Progenitor cell of endocrine pancreas (in vitro differentiated cells): ENCODE results near the gene USP3. TPM values are rescaled to one million over a fixed set of nuclear protein-coding genes. Genes with fewer than 3 reads are reported as not detected.

Experiments
- DNase-seq: peaks from one replicate; pipeline ENCODE4 v3.0.0; 2021; ENCODE audit warnings: low spot score; ENCODE audit not compliant: unreplicated experiment
- H3K27ac Mint-ChIP-seq: 2 replicates; pipeline ENCODE4 v1.8.0; 2021; ENCODE audit warnings: mild to moderate bottlenecking, moderate library complexity, mixed read lengths
- H3K27me3 Mint-ChIP-seq: 2 replicates; pipeline ENCODE4 v1.8.0; 2021; ENCODE audit warnings: mixed read lengths
- H3K36me3 Mint-ChIP-seq: 2 replicates; pipeline ENCODE4 v1.8.0; 2022; ENCODE audit warnings: mixed read lengths; ENCODE audit not compliant: insufficient read depth
- H3K4me1 Mint-ChIP-seq: 2 replicates; pipeline ENCODE4 v1.8.0; 2021; ENCODE audit warnings: low read depth, mixed read lengths
- H3K4me3 Mint-ChIP-seq: 2 replicates; pipeline ENCODE4 v1.8.0; 2021; ENCODE audit warnings: low read depth, mild to moderate bottlenecking, moderate library complexity, mixed read lengths
- H3K9me3 Mint-ChIP-seq: 2 replicates; pipeline ENCODE4 v1.8.0; 2021; ENCODE audit warnings: low read depth, mixed read lengths
- total RNA-seq: library from RNA; stranded (reverse); gene quantifications from 2 replicates; pipeline ENCODE4 v1.2.1, GENCODE V29; 2021
- TF ChIP-seq, protein P1 (sequence below): fragments of 200-600 bp; sonication (generic); IDR thresholded peaks from one replicate; pipeline ENCODE4 v1.5.0; 2021; ENCODE audit warnings: antibody characterized with exemption, mild to moderate bottlenecking; ENCODE audit not compliant: unreplicated experiment

Gene USP3
- total RNA-seq, 1 donor from 2014 or later = 77.0 TPM

DNA sequence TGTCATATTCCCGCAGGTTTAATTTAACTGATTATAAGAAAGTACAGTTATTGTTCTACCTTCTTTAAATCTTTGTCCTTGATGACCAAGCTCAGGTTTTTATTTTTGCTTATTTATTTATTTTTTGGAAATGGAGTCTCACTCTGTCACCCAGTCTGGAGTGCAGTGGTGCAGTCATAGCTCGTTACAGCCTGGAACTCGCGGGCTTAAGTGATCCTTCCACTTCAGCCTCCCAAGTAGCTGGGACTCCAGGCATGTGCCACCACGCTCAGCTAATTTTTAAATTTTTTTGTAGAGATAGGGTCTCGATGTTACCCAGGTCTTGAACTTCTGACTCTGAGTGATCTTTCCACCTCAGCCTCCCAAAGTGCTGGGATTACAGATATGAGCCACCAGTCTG lies 8.9 kb downstream of the USP3 start:
- H3K4me3 Mint-ChIP-seq = no peak overlapping the region
- H3K9me3 Mint-ChIP-seq = no peaks in the 10 kb centered on the region
- H3K27ac Mint-ChIP-seq = no peak overlapping the region
- H3K4me1 Mint-ChIP-seq = peaks cover 43% of the 10 kb centered on the region
- TF ChIP-seq, protein P1, sequence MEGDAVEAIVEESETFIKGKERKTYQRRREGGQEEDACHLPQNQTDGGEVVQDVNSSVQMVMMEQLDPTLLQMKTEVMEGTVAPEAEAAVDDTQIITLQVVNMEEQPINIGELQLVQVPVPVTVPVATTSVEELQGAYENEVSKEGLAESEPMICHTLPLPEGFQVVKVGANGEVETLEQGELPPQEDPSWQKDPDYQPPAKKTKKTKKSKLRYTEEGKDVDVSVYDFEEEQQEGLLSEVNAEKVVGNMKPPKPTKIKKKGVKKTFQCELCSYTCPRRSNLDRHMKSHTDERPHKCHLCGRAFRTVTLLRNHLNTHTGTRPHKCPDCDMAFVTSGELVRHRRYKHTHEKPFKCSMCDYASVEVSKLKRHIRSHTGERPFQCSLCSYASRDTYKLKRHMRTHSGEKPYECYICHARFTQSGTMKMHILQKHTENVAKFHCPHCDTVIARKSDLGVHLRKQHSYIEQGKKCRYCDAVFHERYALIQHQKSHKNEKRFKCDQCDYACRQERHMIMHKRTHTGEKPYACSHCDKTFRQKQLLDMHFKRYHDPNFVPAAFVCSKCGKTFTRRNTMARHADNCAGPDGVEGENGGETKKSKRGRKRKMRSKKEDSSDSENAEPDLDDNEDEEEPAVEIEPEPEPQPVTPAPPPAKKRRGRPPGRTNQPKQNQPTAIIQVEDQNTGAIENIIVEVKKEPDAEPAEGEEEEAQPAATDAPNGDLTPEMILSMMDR = no peak
- H3K36me3 Mint-ChIP-seq = no peaks in the 10 kb centered on the region
- H3K27me3 Mint-ChIP-seq = no peaks in the 10 kb centered on the region
- DNase-seq = no peak

DNA sequence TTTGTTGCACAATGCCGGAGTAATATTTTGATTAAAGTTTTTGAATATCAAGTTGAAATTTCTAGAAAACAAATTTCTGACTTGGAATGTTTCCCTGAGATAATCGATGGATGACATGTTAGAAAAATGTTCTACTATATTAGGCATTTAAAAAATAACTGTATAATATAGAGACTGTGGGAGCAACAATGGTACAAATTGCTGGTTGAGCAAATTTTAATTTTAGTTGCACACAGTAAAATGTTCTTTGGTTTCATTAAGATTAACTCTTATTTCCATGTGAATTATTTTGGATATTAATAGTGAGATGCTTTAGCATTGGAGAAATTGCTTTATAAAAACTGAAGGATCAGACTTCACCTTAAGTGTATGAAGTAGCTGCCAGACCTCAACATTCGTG lies 9.3 kb downstream of the USP3 start:
- TF ChIP-seq, protein P1 = no peak
- no peaks in the 10 kb centered on the region for H3K36me3 Mint-ChIP-seq
- no peak overlapping the region for H3K27ac Mint-ChIP-seq
- peaks cover 38% of the 10 kb centered on the region for H3K4me1 Mint-ChIP-seq
- H3K9me3 Mint-ChIP-seq = no peaks in the 10 kb centered on the region
- H3K4me3 Mint-ChIP-seq = no peak overlapping the region
- no peak for DNase-seq
- H3K27me3 Mint-ChIP-seq = no peaks in the 10 kb centered on the region

DNA sequence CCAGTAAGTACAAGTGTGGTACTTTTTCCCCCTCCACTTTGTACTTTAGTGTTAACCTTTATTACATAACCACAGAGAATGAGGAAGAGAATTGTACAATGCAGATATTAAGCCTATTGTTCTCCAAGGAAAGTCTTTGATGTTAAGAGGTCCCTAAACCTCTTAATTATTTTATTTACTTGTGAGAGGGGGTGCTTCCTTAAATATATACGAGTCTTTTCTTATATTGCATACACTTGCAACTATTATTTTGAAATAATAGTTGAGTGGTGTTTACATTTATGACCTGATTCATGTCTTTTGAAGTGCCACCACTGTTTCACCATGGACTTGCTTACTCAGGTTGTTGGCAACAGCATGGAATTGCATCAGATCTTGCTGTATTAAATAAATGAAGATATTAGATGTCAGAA lies 10.1 kb downstream of the USP3 start:
- H3K27ac Mint-ChIP-seq = no peak overlapping the region
- no peaks in the 10 kb centered on the region for H3K36me3 Mint-ChIP-seq
- TF ChIP-seq, protein P1 = no peak
- H3K27me3 Mint-ChIP-seq = no peaks in the 10 kb centered on the region
- H3K9me3 Mint-ChIP-seq = no peaks in the 10 kb centered on the region
- no peak overlapping the region for H3K4me3 Mint-ChIP-seq
- peaks cover 32% of the 10 kb centered on the region for H3K4me1 Mint-ChIP-seq
- no peak for DNase-seq

DNA sequence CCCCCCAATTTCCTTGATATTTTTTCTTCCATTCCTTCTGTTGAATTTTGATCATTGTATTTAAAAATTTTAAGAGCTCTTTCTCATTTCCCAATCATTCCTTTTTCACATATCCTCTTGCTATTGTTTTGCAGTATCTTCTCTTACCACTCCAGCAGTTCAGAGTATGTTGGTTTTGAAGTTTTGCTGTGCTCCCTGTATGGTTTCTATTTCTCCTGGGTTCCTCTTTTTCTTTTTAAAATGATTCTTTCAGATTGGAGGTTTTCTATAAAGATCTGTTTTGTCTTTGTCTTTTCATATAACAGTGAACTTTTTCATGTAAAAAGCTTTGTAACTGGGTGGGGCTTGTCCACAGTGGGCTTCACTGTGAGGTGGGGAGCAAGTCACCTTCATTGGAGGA lies 12.8 kb downstream of the USP3 start:
- Mint-ChIP-seq H3K4me1 (peaks cover 24% of the 10 kb centered on the region), H3K4me3 (no peak overlapping the region), H3K36me3 (no peaks in the 10 kb centered on the region), H3K27ac (peak overlapping the region; percentile 70), H3K9me3 (no peaks in the 10 kb centered on the region), H3K27me3 (no peaks in the 10 kb centered on the region)
- no peak for DNase-seq
- TF ChIP-seq, protein P1 = no peak

DNA sequence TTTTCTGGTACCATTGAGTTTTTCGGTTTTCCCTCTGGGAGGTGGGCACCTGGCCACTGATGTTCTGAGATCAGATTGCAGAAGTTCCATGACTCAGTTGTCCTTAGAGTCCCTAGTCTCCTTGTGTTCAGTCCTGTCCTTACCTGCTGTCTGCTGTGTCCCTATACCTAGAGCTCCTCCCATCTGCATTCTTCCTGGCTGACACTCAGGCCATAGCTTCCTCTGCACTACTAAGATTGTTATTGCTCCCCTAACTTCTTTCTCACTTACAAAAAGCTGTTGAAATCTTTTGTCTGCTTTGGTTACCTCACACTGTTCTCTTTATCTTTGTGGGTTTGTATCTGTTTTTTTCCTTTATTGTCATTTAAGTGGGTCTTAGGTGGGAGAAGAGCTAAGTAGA lies 13.2 kb downstream of the USP3 start:
- H3K9me3 Mint-ChIP-seq = no peaks in the 10 kb centered on the region
- peak overlapping the region; percentile 70 for H3K27ac Mint-ChIP-seq
- no peak overlapping the region for H3K4me3 Mint-ChIP-seq

More for the DNA sequence above, 13.2 kb downstream of the USP3 start:
- H3K36me3 Mint-ChIP-seq = no peaks in the 10 kb centered on the region
- H3K4me1 Mint-ChIP-seq = peaks cover 25% of the 10 kb centered on the region
- no peaks in the 10 kb centered on the region for H3K27me3 Mint-ChIP-seq
- TF ChIP-seq, protein P1 = no peak
- DNase-seq = no peak
